GM12891 (cell line): ENCODE data around the gene UBR4.

Experiments
- POLR2A ChIP-seq: IDR thresholded peaks from 2 replicates; pipeline ENCODE4 v1.6.1; 2011; ENCODE audit warnings: low read depth, low read length, control low read depth
- POLR2AphosphoS5 ChIP-seq: IDR thresholded peaks from 2 replicates; pipeline ENCODE4 v1.6.1; 2011; ENCODE audit warnings: low read depth, low read length, control low read depth
- SPI1 ChIP-seq: IDR thresholded peaks from 2 replicates; pipeline ENCODE4 v1.6.1; 2011; ENCODE audit warnings: low read depth, low read length, control low read depth

DNA sequence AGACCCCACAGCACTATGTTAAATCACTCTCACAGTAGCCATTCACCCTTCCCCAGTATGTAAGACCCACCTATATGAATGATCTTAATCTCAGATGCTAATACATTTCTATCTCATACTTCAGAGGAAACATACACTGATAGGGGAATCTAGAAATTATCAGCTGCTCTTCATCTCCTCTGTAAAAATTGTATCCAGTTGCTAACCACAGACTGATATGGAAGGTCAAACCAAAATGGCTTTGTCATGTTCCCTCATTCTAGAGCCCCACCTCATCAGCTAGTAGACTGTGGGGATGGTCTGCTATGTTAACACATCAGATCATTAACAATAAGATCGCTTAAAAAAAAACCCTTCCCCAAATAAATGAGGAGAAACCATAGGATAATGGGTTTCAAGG, 71.7 kb downstream of the UBR4 start:
- TF ChIP-seq SPI1 = no peak
- TF ChIP-seq POLR2AphosphoS5 = no peak
- no peak for TF ChIP-seq POLR2A
